ENCODE data around the gene LARP4B.

- TF ChIP-seq, protein P1, sequence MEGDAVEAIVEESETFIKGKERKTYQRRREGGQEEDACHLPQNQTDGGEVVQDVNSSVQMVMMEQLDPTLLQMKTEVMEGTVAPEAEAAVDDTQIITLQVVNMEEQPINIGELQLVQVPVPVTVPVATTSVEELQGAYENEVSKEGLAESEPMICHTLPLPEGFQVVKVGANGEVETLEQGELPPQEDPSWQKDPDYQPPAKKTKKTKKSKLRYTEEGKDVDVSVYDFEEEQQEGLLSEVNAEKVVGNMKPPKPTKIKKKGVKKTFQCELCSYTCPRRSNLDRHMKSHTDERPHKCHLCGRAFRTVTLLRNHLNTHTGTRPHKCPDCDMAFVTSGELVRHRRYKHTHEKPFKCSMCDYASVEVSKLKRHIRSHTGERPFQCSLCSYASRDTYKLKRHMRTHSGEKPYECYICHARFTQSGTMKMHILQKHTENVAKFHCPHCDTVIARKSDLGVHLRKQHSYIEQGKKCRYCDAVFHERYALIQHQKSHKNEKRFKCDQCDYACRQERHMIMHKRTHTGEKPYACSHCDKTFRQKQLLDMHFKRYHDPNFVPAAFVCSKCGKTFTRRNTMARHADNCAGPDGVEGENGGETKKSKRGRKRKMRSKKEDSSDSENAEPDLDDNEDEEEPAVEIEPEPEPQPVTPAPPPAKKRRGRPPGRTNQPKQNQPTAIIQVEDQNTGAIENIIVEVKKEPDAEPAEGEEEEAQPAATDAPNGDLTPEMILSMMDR (IDR thresholded peaks at IDR 0.05; ENCODE audit: insufficient read depth, low read depth, low read length), result no peak
- no peak for TF ChIP-seq EZH2 (IDR thresholded peaks at IDR 0.05; ENCODE audit: insufficient read depth, low read length)
These were observed 157.8 kb downstream of the LARP4B start for GRCh38 chr10:773562-774161.

Measured in astrocyte (in vitro differentiated cells and primary cell).